GM18870 (cell line): ENCODE data around the gene EFCAB10.
A peak's percentile ranks its signal among the peaks of the same experiment; 100 is the strongest.

Experiments
- ATAC-seq: cut with Tn5 transposase; IDR thresholded peaks from one replicate; pipeline ENCODE4 v1.9.1; 2021; ENCODE audit warnings: moderate library complexity; ENCODE audit not compliant: unreplicated experiment

Gene EFCAB10

GRCh38 chr7:105581066-105581811 is at the start of gene EFCAB10:
TSS of gene EFCAB10 (minus strand) at chr7:105581493. CDS start at chr7:105581463, 30 bp downstream.
- ATAC-seq, result peak; percentile 61

GRCh38 chr7:105625986-105626385 is 44.7 kb upstream of the EFCAB10 start:
- no peak for ATAC-seq

- no peak for ATAC-seq
These were observed 42.6 kb upstream of the EFCAB10 start for GRCh38 chr7:105623906-105624305.

- no peak for ATAC-seq
These were observed 42.1 kb upstream of the EFCAB10 start for GRCh38 chr7:105623378-105623777.

GRCh38 chr7:105622106-105622731 is 40.9 kb upstream of the EFCAB10 start:
- ATAC-seq, result no peak

DNA sequence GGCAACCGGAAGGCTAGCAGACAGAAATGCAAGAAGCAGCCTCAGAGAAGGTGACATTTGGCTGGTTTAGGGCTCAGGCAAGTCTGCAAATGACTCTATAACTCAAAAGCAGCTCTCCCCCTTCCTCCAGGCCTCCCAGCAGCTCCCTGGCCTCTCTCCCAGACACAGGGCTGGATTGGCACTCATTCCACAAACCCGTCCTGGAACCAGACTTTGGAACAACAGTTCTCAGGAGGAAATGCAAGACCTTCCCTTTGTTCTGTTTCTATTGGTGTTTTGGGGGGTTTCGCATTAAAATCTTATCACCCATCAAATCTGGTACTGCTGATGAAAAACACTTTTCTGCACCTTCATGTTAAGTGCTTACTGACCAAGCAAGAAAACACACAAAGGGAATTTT is 40.3 kb upstream of the EFCAB10 start:
- no peak for ATAC-seq

DNA sequence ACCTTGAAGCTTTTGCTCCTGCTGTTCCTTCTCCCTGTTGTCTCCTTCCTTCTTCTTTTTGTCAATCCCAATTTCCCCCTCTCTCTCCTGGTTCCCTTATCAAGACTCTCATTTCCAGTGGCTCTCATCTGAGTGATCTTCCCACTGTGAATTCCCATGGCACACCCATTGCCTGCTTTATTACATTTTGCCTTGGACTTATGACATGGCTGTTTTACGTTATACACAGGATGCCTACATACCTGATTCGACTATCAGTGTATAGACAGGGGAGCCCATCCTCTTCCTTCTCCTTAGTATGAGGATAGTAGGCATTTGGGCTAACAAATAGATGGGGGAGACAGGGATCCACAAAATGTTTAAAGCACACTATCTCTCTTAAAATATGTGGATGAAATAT is 39.9 kb upstream of the EFCAB10 start:
- ATAC-seq, result no peak

- no peak for ATAC-seq
These were observed 38.3 kb upstream of the EFCAB10 start for GRCh38 chr7:105619590-105619989.

DNA sequence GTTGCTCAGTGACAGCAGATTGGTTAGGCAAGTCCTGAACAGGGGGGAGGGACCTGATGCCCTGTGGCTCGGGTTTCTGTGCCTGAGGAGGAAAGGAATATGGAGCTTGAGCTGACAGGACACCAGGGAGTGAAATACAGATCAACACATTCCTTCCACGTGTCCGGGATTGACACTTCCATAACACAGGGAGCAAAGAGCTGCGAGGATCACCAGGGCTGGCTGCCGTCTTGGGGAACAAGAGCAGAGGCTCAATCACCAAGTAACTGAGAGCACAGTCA is 36.7 kb upstream of the EFCAB10 start:
- ATAC-seq, result no peak

GRCh38 chr7:105617280-105618015 is 36.2 kb upstream of the EFCAB10 start:
- ATAC-seq, result no peak

GRCh38 chr7:105614341-105614840 is 33.1 kb upstream of the EFCAB10 start:
- ATAC-seq, result no peak

GRCh38 chr7:105613611-105614330 is 32.5 kb upstream of the EFCAB10 start:
- no peak for ATAC-seq

- no peak for ATAC-seq
These were observed 31.5 kb upstream of the EFCAB10 start for GRCh38 chr7:105612806-105613205.

- no peak for ATAC-seq
These were observed 30.8 kb upstream of the EFCAB10 start for GRCh38 chr7:105611856-105612775.

GRCh38 chr7:105610165-105610930 is 29.1 kb upstream of the EFCAB10 start:
- no peak for ATAC-seq

DNA sequence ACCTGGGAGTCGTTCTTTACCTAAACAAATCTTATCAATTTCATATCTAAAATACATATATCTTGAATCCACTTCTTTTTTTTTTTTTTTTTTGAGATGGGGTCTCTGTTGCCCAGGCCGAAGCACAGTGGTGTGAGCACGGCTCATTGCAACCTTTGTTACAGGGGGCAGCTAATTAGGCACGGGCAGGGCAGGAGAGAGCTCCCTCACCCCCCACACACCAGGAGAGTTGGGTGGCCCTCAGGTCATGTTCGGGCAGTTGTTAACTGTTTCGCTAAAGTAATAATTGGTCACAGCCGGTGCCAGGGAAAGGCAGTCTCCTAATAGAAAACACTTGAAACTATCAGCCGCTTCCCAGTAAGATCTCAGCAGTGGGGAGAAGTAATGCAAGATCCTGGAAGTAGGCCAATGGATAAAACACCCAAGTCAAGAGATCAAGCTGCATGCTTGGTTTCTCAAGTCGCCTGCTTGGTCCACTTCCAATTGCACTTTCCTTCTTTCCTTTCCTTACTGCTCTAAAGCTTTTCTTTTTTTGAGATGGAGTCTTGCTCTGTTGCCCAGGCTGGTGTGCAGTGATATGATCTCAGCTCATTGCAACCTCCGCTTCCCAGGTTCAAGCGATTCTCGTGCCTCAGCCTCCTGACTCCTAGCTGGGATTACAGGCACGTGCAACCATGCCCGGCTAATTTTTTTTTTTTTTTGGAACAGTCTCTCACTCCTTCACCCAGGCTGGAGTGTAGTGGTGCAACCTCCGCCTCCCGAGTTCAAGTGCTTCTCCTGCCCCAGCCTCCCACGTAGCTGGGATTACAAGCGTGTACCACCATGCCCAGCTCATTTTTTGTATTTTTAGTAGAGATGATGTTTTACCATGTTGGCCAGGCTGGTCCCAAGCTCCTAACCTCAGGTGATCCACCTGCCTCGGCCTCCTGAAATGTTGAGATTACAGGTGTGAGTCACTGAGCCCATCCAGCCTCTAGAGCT is 21.3 kb upstream of the EFCAB10 start:
- no peak for ATAC-seq

DNA sequence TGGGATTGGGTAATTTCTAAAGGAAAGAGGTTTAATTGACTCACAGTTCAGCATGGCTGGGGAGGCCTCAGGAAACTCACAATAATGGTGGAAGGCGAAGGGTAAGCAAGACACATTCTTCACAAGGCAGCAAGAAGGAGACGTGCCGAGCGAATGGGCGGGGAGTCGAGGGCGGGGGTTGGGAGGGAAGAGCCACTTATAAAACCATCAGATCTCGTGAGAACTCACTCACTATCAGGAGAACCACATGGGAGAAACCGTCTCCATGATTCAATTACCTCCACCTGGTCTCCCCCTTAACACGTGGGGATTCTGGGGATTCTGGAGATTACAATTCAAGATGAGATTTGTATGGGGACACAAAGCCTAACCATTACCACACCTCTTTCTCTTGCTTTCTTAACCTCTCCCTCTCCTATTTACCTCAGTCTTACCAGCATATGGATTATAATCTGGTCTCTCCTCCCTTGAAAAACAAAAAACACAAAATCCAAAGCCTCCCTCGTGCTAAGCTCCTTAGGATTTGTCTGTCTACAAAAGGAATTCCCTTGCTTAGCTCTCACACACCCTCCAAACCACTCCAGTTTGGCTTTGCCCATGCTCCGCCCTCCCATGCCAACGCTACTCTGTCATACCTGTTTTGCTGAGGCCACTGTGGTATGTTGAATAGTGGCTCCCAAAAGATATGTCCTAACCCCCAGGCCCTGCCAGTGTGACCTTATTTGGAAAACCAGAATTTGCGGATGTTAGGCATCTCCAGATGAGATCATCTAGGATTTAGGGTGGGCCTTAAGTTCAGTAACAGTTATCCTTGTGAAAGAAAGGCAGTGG is 19.6 kb upstream of the EFCAB10 start:
- no peak for ATAC-seq
